ENCODE measurements around the gene EMID1. TPM values are rescaled to one million over a fixed set of nuclear protein-coding genes. Genes with fewer than 3 reads are reported as not detected.

The EMID1 gene
- total RNA-seq, 1 experiment from 2014 or later: 9.6 TPM

DNA sequence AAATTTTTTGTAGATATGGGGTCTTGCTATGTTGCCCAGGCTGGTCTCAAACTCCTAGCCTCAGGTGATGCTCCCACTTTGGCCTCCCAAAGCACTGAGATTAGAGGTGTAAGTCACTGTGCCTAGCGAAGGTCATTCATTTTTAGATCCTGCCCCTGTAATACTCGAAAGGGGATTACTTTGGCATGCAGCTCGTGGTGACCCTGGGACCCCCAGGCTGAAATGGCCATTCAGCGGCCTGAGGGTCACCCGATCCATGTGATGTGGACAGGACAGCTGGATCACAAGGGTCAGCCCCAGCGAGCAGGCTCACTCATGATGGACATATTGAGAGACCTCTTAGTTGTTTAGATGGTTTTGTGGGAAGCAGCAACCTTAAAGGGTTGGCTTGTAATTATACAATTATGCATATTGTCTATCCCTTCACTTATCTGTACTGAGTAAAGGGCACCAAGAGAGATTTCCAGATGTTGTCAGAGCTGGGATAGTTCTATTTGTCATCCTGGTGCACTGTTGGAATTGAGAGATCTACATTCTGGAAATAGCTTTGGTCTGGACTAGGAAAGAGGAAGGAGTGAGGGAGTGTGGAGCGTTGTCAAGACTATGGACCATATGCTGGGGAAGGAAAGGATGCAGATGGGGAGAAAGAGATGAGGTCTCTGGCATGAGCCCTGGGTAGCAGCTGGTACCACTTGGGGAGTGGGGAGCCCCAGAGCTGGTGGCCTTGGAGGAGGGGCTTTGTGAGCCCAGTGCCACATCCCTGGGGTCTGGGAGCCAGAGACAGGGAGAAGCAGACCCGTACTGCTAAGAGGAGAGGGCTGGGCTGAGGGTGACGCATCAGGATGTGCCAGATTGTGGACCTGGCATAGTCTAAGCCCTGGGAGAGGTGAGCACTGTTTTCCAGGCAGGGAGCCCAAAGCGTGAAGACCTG, 46.5 kb downstream of the EMID1 start:
- Histone ChIP-seq H3K9me3 (ENCODE audit: control insufficient read depth in 1 of 2, insufficient read depth in 1 of 2, low read depth in 1 of 2, low read length in 2 of 2) (no peaks in the 10 kb centered on the region), H3K9ac (ENCODE audit: low read length) (no peak overlapping the region), H3K9me2 (ENCODE audit: insufficient read depth) (no peaks in the 10 kb centered on the region), H3K4me1 (ENCODE audit: control insufficient read depth in 1 of 2, insufficient read depth in 2 of 2, low read length in 2 of 2) (no peaks in the 10 kb centered on the region; a peak in 1 of 4 replicates), H3K27ac (ENCODE audit: low read depth, low read length) (no peak overlapping the region), H3K36me3 (ENCODE audit: control insufficient read depth in 1 of 2, insufficient read depth in 2 of 2, low read length in 2 of 2) (no peaks in the 10 kb centered on the region), H2AFZ (ENCODE audit: low read depth, low read length, poor library complexity, severe bottlenecking) (no peak overlapping the region), H3K27me3 (ENCODE audit: insufficient read depth, low read length) (no peaks in the 10 kb centered on the region), H3K79me2 (ENCODE audit: insufficient read depth, low read length) (no peaks in the 10 kb centered on the region), H4K20me1 (ENCODE audit: insufficient read depth) (no peaks in the 10 kb centered on the region), H3K4me3 (replicated peaks in 1 of 2; ENCODE audit: low read depth in 1 of 2, low read length in 2 of 2) (no peak overlapping the region), H3K4me2 (ENCODE audit: low read length) (no peak overlapping the region)
- no peak for ATAC-seq
- no peak for DNase-seq (ENCODE audit: low read depth, low spot score)
- no TSS peak for BruUV-seq (replicated peaks)
- CTCF ChIA-PET: no interaction called here
- POLR2A ChIA-PET: no interaction called here
- RAD21 ChIA-PET (ENCODE audit: low non-redundant PET in 1 of 2, low total read pairs in 2 of 2, uncharacterized antibody in 2 of 2, unreplicated experiment in 2 of 2): no interaction called here
- TF ChIP-seq CBX3 (IDR thresholded peaks at IDR 0.05; ENCODE audit: low read depth): no peak
- TF ChIP-seq JUND (IDR thresholded peaks at IDR 0.05): no peak
- TF ChIP-seq RAD21 (IDR thresholded peaks at IDR 0.05; ENCODE audit: low read depth): no peak
- no peak for TF ChIP-seq ELF1 (IDR thresholded peaks at IDR 0.05; ENCODE audit: borderline replicate concordance, low read depth)
- no peak for TF ChIP-seq ZFX (IDR thresholded peaks at IDR 0.05)
- no peak for TF ChIP-seq REST (IDR thresholded peaks at IDR 0.05; ENCODE audit: low read depth)
- no peak for TF ChIP-seq POLR2AphosphoS5 (IDR thresholded peaks at IDR 0.05; ENCODE audit: low read depth, low read length)
- intact Hi-C loops (cut with micrococcal nuclease): no loop called here
